HUES64 (cell line): Measurements from ENCODE around the gene HMX1.

ENCODE experiments used
- H3K27ac ChIP-seq: 2 replicates; pipeline ENCODE4 v1.7.0; 2013; ENCODE audit warnings: low read depth, low read length, inconsistent platforms
- H3K27me3 ChIP-seq: 2 replicates; pipeline ENCODE4 v1.6.1; 2013; ENCODE audit warnings: mild to moderate bottlenecking, low read length; ENCODE audit not compliant: insufficient read depth
- H3K36me3 ChIP-seq: 2 replicates; pipeline ENCODE4 v1.6.1; 2013; ENCODE audit warnings: mild to moderate bottlenecking, low read length; ENCODE audit not compliant: insufficient read depth
- H3K4me1 ChIP-seq: 2 replicates; pipeline ENCODE4 v1.6.1; 2013; ENCODE audit warnings: mild to moderate bottlenecking, low read length, moderate library complexity; ENCODE audit not compliant: insufficient read depth
- H3K4me3 ChIP-seq: 2 replicates; pipeline ENCODE4 v1.5.1; 2013; ENCODE audit warnings: mild to moderate bottlenecking, low read length, moderate library complexity
- H3K9ac ChIP-seq: 2 replicates; pipeline ENCODE4 v1.6.1; 2013; ENCODE audit warnings: mild to moderate bottlenecking, low read depth, low read length
- H3K9me3 ChIP-seq: 2 replicates; pipeline ENCODE4 v1.6.1; 2013; ENCODE audit warnings: low read depth, low read length; ENCODE audit not compliant: insufficient read depth
- WGBS: fragments of 150-250, 120-280 bp; methylation state at CpG from one replicate; pipeline ENCODE4 v1.1.7; 2013; ENCODE audit warnings: missing lambda C conversion rate; 5-methylcytosine and 5-hydroxymethylcytosine counted together

The HMX1 gene

GRCh38 chr4:8907596-8908205 lies 36.1 kb upstream of the HMX1 start:
- Histone ChIP-seq H3K9ac (no peak overlapping the region), H3K9me3 (no peaks in the 10 kb centered on the region), H3K4me3 (no peak overlapping the region), H3K27me3 (0 out of 2 replicates have a peak, but pooled peaks cover 7% of the 10 kb centered on the region), H3K27ac (no peak overlapping the region), H3K36me3 (no peaks in the 10 kb centered on the region), H3K4me1 (no peaks in the 10 kb centered on the region)
- WGBS: 90% methylated on average over 14 of the region's 14 CpGs

- 94% methylated on average over 22 of the region's 22 CpGs for WGBS
- Histone ChIP-seq H3K9ac (no peak overlapping the region), H3K27ac (no peak overlapping the region), H3K4me1 (no peaks in the 10 kb centered on the region), H3K9me3 (peaks cover 3% of the 10 kb centered on the region; the same call in 1 of the 2 replicates), H3K27me3 (0 out of 2 replicates have a peak, but pooled peaks cover 7% of the 10 kb centered on the region), H3K36me3 (no peaks in the 10 kb centered on the region), H3K4me3 (no peak overlapping the region)
Measured at GRCh38 chr4:8906991-8907595, 35.5 kb upstream of the HMX1 start.

- H3K4me3 ChIP-seq: no peak overlapping the region
- WGBS: 91% methylated on average over 8 of the region's 8 CpGs
- H3K9ac ChIP-seq: no peak overlapping the region
- H3K4me1 ChIP-seq: no peaks in the 10 kb centered on the region
- H3K36me3 ChIP-seq: no peaks in the 10 kb centered on the region
- H3K9me3 ChIP-seq: peaks cover 7% of the 10 kb centered on the region
- no peak overlapping the region for H3K27ac ChIP-seq
- H3K27me3 ChIP-seq: 0 out of 2 replicates have a peak, but pooled peaks cover 7% of the 10 kb centered on the region
Measured at GRCh38 chr4:8906668-8906970, 35.0 kb upstream of the HMX1 start.

- 92% methylated on average over 32 of the region's 33 CpGs for WGBS
- H3K4me3 ChIP-seq: no peak overlapping the region
- H3K27me3 ChIP-seq: 0 out of 2 replicates have a peak, but pooled peaks cover 7% of the 10 kb centered on the region
- peaks cover 13% of the 10 kb centered on the region for H3K9me3 ChIP-seq
- H3K4me1 ChIP-seq: no peaks in the 10 kb centered on the region
- H3K9ac ChIP-seq: no peak overlapping the region
- no peak overlapping the region for H3K27ac ChIP-seq
- H3K36me3 ChIP-seq: no peaks in the 10 kb centered on the region
Measured at GRCh38 chr4:8905773-8906667, 34.4 kb upstream of the HMX1 start.

- no peak overlapping the region for H3K4me3 ChIP-seq
- H3K27me3 ChIP-seq: 0 out of 2 replicates have a peak, but pooled peaks cover 7% of the 10 kb centered on the region
- H3K9me3 ChIP-seq: peaks cover 16% of the 10 kb centered on the region
- H3K9ac ChIP-seq: no peak overlapping the region
- no peaks in the 10 kb centered on the region for H3K36me3 ChIP-seq
- WGBS: 88% methylated on average over 20 of the region's 20 CpGs
- no peak overlapping the region for H3K27ac ChIP-seq
- no peaks in the 10 kb centered on the region for H3K4me1 ChIP-seq
Measured at GRCh38 chr4:8905226-8905772, 33.7 kb upstream of the HMX1 start.

GRCh38 chr4:8904666-8905065 lies 33.0 kb upstream of the HMX1 start:
- Histone ChIP-seq H3K27me3 (0 out of 2 replicates have a peak, but pooled peaks cover 7% of the 10 kb centered on the region), H3K27ac (no peak overlapping the region), H3K4me3 (no peak overlapping the region), H3K9ac (no peak overlapping the region), H3K4me1 (no peaks in the 10 kb centered on the region), H3K36me3 (no peaks in the 10 kb centered on the region), H3K9me3 (peaks cover 16% of the 10 kb centered on the region)
- 75% methylated on average over 6 of the region's 6 CpGs for WGBS

- no peaks in the 10 kb centered on the region for H3K36me3 ChIP-seq
- H3K4me3 ChIP-seq: no peak overlapping the region
- H3K27me3 ChIP-seq: 0 out of 2 replicates have a peak, but pooled peaks cover 7% of the 10 kb centered on the region
- no peaks in the 10 kb centered on the region for H3K4me1 ChIP-seq
- peaks cover 16% of the 10 kb centered on the region for H3K9me3 ChIP-seq
- 89% methylated on average over 9 of the region's 9 CpGs for WGBS
- H3K27ac ChIP-seq: no peak overlapping the region
- H3K9ac ChIP-seq: no peak overlapping the region
Measured at GRCh38 chr4:8904041-8904501, 32.4 kb upstream of the HMX1 start.

- 89% methylated on average over 6 of the region's 6 CpGs for WGBS
- Histone ChIP-seq H3K27me3 (peaks cover 34% of the 10 kb centered on the region), H3K4me3 (no peak overlapping the region), H3K36me3 (no peaks in the 10 kb centered on the region), H3K9ac (no peak overlapping the region), H3K4me1 (0 out of 2 replicates have a peak, but pooled peaks cover 5% of the 10 kb centered on the region), H3K27ac (no peak overlapping the region), H3K9me3 (peaks cover 16% of the 10 kb centered on the region)
Measured at GRCh38 chr4:8901335-8901734, 29.7 kb upstream of the HMX1 start.

- peaks cover 16% of the 10 kb centered on the region for H3K9me3 ChIP-seq
- no peak overlapping the region for H3K9ac ChIP-seq
- H3K4me3 ChIP-seq: no peak overlapping the region
- WGBS: 82% methylated on average over 6 of the region's 6 CpGs
- no peak overlapping the region for H3K27ac ChIP-seq
- H3K4me1 ChIP-seq: 0 out of 2 replicates have a peak, but pooled peaks cover 5% of the 10 kb centered on the region
- peaks cover 41% of the 10 kb centered on the region for H3K27me3 ChIP-seq
- no peaks in the 10 kb centered on the region for H3K36me3 ChIP-seq
Measured at GRCh38 chr4:8900588-8900987, 28.9 kb upstream of the HMX1 start.

GRCh38 chr4:8898419-8898818 lies 26.8 kb upstream of the HMX1 start:
- peaks cover 56% of the 10 kb centered on the region for H3K27me3 ChIP-seq
- peaks cover 16% of the 10 kb centered on the region for H3K9me3 ChIP-seq
- H3K4me3 ChIP-seq: no peak overlapping the region
- no peak overlapping the region for H3K27ac ChIP-seq
- no peaks in the 10 kb centered on the region for H3K36me3 ChIP-seq
- no peak overlapping the region for H3K9ac ChIP-seq
- 0 out of 2 replicates have a peak, but pooled peaks cover 5% of the 10 kb centered on the region for H3K4me1 ChIP-seq
- whole genome bisulfite sequencing: 79% methylated on average over 10 of the region's 10 CpGs
